CD4-positive, alpha-beta T cell (primary cell): ENCODE data around the gene MCU. TPM values are rescaled to one million over a fixed set of nuclear protein-coding genes. Genes with fewer than 3 reads are reported as not detected.

ENCODE experiments used
- ATAC-seq: fragments of 200-7000 bp; cut with Tn5 transposase; one replicate; pipeline ENCODE4 v1.10.0; 2022; ENCODE audit warnings: mild to moderate bottlenecking; ENCODE audit not compliant: poor library complexity
- CTCF ChIA-PET: fragments of 350-600 bp; sonication (Branson Sonifier 250); formaldehyde crosslinking; loops from one replicate; lab custom pipeline; 2021; ENCODE audit warnings: antibody characterized with exemption, inconsistent platforms; lab: Charles Lee
- POLR2A ChIA-PET: fragments of 350-600 bp; sonication (Branson Sonifier 250); formaldehyde crosslinking; loops from one replicate; lab custom pipeline; 2021; ENCODE audit warnings: antibody characterized with exemption, inconsistent platforms; lab: Charles Lee
- DNase-seq, 14 experiments: peaks; one replicate each; pipeline ENCODE4 v3.0.0-alpha.2; 2013 to 2020; ENCODE audit warnings: mixed read lengths in 2 of 14
- H3K27ac ChIP-seq, 2 donors: one replicate each; pipeline versions ENCODE4 v1.5.1 to v1.7.0; 2013; ENCODE audit warnings: low read length in 2 of 2, low read depth in 1 of 2, mild to moderate bottlenecking in 1 of 2
- H3K27me3 ChIP-seq, 2 experiments: 1 replicate in 1 of 2; 2 replicates in 1 of 2; pipeline versions ENCODE4 v1.6.1 to v1.7.0; 2013; ENCODE audit warnings: low read length in 2 of 2, control low read depth in 1 of 2, mild to moderate bottlenecking in 1 of 2, moderate library complexity in 1 of 2; ENCODE audit not compliant: insufficient read depth in 2 of 2, control insufficient read depth in 1 of 2
- H3K36me3 ChIP-seq: one replicate; pipeline ENCODE4 v1.6.1; 2013; ENCODE audit warnings: low read length, control low read depth; ENCODE audit not compliant: insufficient read depth
- H3K4me1 ChIP-seq: one replicate; pipeline ENCODE4 v1.6.1; 2013; ENCODE audit warnings: low read length, control low read depth; ENCODE audit not compliant: insufficient read depth
- H3K4me3 ChIP-seq: one replicate; pipeline ENCODE4 v1.5.1; 2013; ENCODE audit warnings: mild to moderate bottlenecking, low read length, moderate library complexity
- H3K9me3 ChIP-seq, 2 experiments: 1 replicate in 1 of 2; 2 replicates in 1 of 2; pipeline versions ENCODE4 v1.6.1 to v1.7.0; 2013; ENCODE audit warnings: low read length in 2 of 2, mild to moderate bottlenecking in 2 of 2, control low read depth in 1 of 2, moderate library complexity in 1 of 2; ENCODE audit not compliant: control insufficient read depth in 1 of 2, insufficient read depth in 1 of 2
- H3K27ac Mint-ChIP-seq: one replicate; pipeline ENCODE4 v1.8.0; 2020; ENCODE audit warnings: mixed read lengths
- H3K27me3 Mint-ChIP-seq: one replicate; pipeline ENCODE4 v1.8.0; 2021; ENCODE audit warnings: mixed read lengths
- H3K36me3 Mint-ChIP-seq: one replicate; pipeline ENCODE4 v1.8.0; 2021; ENCODE audit warnings: low read depth, mixed read lengths
- H3K4me1 Mint-ChIP-seq: one replicate; pipeline ENCODE4 v1.8.0; 2021; ENCODE audit warnings: low read depth, mixed read lengths
- H3K4me3 Mint-ChIP-seq: one replicate; pipeline ENCODE4 v1.8.0; 2020; ENCODE audit warnings: mild to moderate bottlenecking, mixed read lengths
- H3K9me3 Mint-ChIP-seq: one replicate; pipeline ENCODE4 v1.8.0; 2020; ENCODE audit warnings: mixed read lengths
- CTCF ChIP-seq: fragments of 200-600 bp; IDR thresholded peaks from one replicate; pipeline ENCODE4 v1.8.0; 2022; ENCODE audit warnings: antibody characterized with exemption, mild to moderate bottlenecking
- intact Hi-C, 2 experiments: fragments of 100-400 bp; cut with DNase I in 1 of 2; cut with micrococcal nuclease in 1 of 2; formaldehyde crosslinking; loops; one replicate each; pipeline versions ENCODE4 v1.15.1 to v1.9.0; 2023 to 2025; cut with DNase I, micrococcal nuclease
- microRNA-seq: library from miRNA; unstranded; fragments of <30 nt; microRNA quantifications from one replicate; pipeline ENCODE4 v1.2.0, GENCODE V29; 2021; ENCODE audit warnings: borderline microRNAs expressed, borderline replicate concordance
- total RNA-seq, 174 experiments: library from RNA in 2 of 174; stranded (reverse) in 2 of 174; gene quantifications; one replicate each; pipeline ENCODE4 v1.2.3 and lab custom pipeline; 2021 to 2026

MCU gene
- total RNA-seq, 2 experiments from 2014 or later = 10.3 to 12.0 TPM

- intact Hi-C loops = no loop called here
- ChIA-PET CTCF (interaction anchor here (0.6 kb wide), 1 partner anchor 102 kb away, joined by 3 read pairs; no protein-coding TSS in a partner anchor), POLR2A (no interaction called here)
- TF ChIP-seq CTCF = no peak
- Mint-ChIP-seq H3K27me3 (peaks cover 10% of the 10 kb centered on the region), H3K4me3 (no peak overlapping the region), H3K36me3 (no peaks in the 10 kb centered on the region), H3K4me1 (no peaks in the 10 kb centered on the region), H3K9me3 (no peaks in the 10 kb centered on the region), H3K27ac (no peak overlapping the region)
- Histone ChIP-seq H3K9me3 (no peaks in the 10 kb centered on the region), H3K4me1 (no peaks in the 10 kb centered on the region), H3K36me3 (no peaks in the 10 kb centered on the region), H3K27ac (no peak overlapping the region), H3K4me3 (no peak overlapping the region), H3K27me3 (no peaks in the 10 kb centered on the region)
- ATAC-seq (no peak), DNase-seq (no peak)
Measured at GRCh38 chr10:72935361-72935760, 243.4 kb downstream of the MCU start.

Small RNA genes lying within 50 kb of the gene (microRNA-seq; reads per million reads assigned to microRNA genes)
- gene MIR4676 = not detected

Other genes with a start within 250 kb of the MCU start
- 10 to 100 TPM in 1 of 2 experiments, 1 to 10 TPM in 1; 9.4 to 12.1 TPM for gene MICU1, start 66.1 kb upstream of the MCU start, total RNA-seq
- not detected for gene OIT3, start 201.6 kb downstream of the MCU start, total RNA-seq